Neural cell (in vitro differentiated cells): Measurements from ENCODE around the gene HDDC3. TPM values are rescaled to one million over a fixed set of nuclear protein-coding genes. Genes with fewer than 3 reads are reported as not detected.

ENCODE experiments used
- H2AFZ ChIP-seq: fragments of 200-600, 300-800 bp; sonication (generic), shearing (Covaris generic); 2 replicates; pipeline ENCODE4 v1.6.0; 2014; ENCODE audit warnings: low read depth, mild to moderate bottlenecking, antibody characterized with exemption, low read length, moderate library complexity
- H3F3A ChIP-seq: fragments of 200-600 bp; shearing (Covaris generic); 2 replicates; pipeline ENCODE4 v1.6.1; 2016; ENCODE audit warnings: mild to moderate bottlenecking, moderate library complexity, mixed read lengths, antibody characterized with exemption, low read length; ENCODE audit not compliant: insufficient read depth, poor library complexity, severe bottlenecking
- H3K27ac ChIP-seq: fragments of 200-600, 300-800 bp; sonication (generic), shearing (Covaris generic); 2 replicates; pipeline ENCODE4 v1.5.1; 2014; ENCODE audit warnings: mild to moderate bottlenecking, low read length, moderate library complexity
- H3K27me3 ChIP-seq: fragments of 300-800, 200-600 bp; sonication (generic), shearing (Covaris generic); 2 replicates; pipeline ENCODE4 v1.6.0; 2014; ENCODE audit warnings: mild to moderate bottlenecking, low read depth, low read length, moderate library complexity; ENCODE audit not compliant: insufficient read depth
- H3K36me3 ChIP-seq: fragments of 300-800, 200-600 bp; sonication (generic), shearing (Covaris generic); 2 replicates; pipeline ENCODE4 v1.5.1; 2014; ENCODE audit warnings: mild to moderate bottlenecking, antibody characterized with exemption, low read length, moderate library complexity; ENCODE audit not compliant: insufficient read depth
- H3K4me2 ChIP-seq: fragments of 300-800, 200-600 bp; sonication (generic), shearing (Covaris generic); 2 replicates; pipeline ENCODE4 v1.6.0; 2014; ENCODE audit warnings: mild to moderate bottlenecking, low read length
- H3K4me3 ChIP-seq: fragments of 300-800, 200-600 bp; sonication (generic), shearing (Covaris generic); 2 replicates; pipeline ENCODE4 v1.5.1; 2014; ENCODE audit warnings: mild to moderate bottlenecking, low read length, moderate library complexity
- H3K79me2 ChIP-seq: fragments of 200-600 bp; shearing (Covaris generic); replicated peaks from 2 replicates; pipeline ENCODE4 v1.6.0; 2014; ENCODE audit warnings: mild to moderate bottlenecking, low read length, moderate library complexity; ENCODE audit not compliant: insufficient read depth
- H3K9ac ChIP-seq: fragments of 300-800, 200-600 bp; sonication (generic), shearing (Covaris generic); 2 replicates; pipeline ENCODE4 v1.6.1; 2016; ENCODE audit warnings: mild to moderate bottlenecking, low read length, mixed read lengths
- H3K9me2 ChIP-seq: fragments of 200-600 bp; shearing (Covaris generic); 2 replicates; pipeline ENCODE4 v1.6.1; 2016; ENCODE audit warnings: mild to moderate bottlenecking, low read length, mixed read lengths; ENCODE audit not compliant: insufficient read depth
- H3K9me3 ChIP-seq: fragments of 200-600, 300-800 bp; sonication (generic), shearing (Covaris generic); 2 replicates; pipeline ENCODE4 v1.6.1; 2016; ENCODE audit warnings: mild to moderate bottlenecking, mixed run types, low read length, moderate library complexity, mixed read lengths
- H4K20me1 ChIP-seq: fragments of 200-600 bp; shearing (Covaris generic); 2 replicates; pipeline ENCODE4 v1.6.1; 2016; ENCODE audit warnings: mild to moderate bottlenecking, mixed run types; ENCODE audit not compliant: insufficient read depth
- CTCF ChIP-seq: fragments of 450-650 bp; IDR thresholded peaks from 2 replicates; pipeline ENCODE4 v1.5.1; 2014; ENCODE audit warnings: antibody characterized with exemption, mild to moderate bottlenecking, moderate library complexity; ENCODE audit not compliant: poor library complexity, severe bottlenecking
- EP300 ChIP-seq: fragments of 450-650 bp; conservative IDR thresholded peaks from 2 replicates; pipeline ENCODE4 v1.6.1; 2014; ENCODE audit warnings: antibody characterized with exemption, mild to moderate bottlenecking, moderate library complexity; ENCODE audit not compliant: poor library complexity, severe bottlenecking
- EZH2 ChIP-seq: fragments of 200-600, 300-800 bp; shearing (Covaris generic), sonication (generic); IDR thresholded peaks from 2 replicates; pipeline ENCODE4 v1.6.1; 2014; ENCODE audit warnings: antibody characterized with exemption, low read length, borderline replicate concordance, mild to moderate bottlenecking; ENCODE audit not compliant: insufficient read depth, poor library complexity, severe bottlenecking
- MXI1 ChIP-seq: fragments of 450-650 bp; conservative IDR thresholded peaks from 2 replicates; pipeline ENCODE4 v1.6.1; 2014; ENCODE audit warnings: antibody characterized with exemption, mild to moderate bottlenecking; ENCODE audit not compliant: poor library complexity, severe bottlenecking
- POLR2AphosphoS5 ChIP-seq: IDR thresholded peaks from 2 replicates; pipeline ENCODE4 v1.6.1; 2012
- RAD21 ChIP-seq: fragments of 450-650 bp; conservative IDR thresholded peaks from 2 replicates; pipeline ENCODE4 v1.6.1; 2014; ENCODE audit warnings: antibody characterized with exemption, mild to moderate bottlenecking, moderate library complexity
- SMC3 ChIP-seq: fragments of 450-650 bp; conservative IDR thresholded peaks from 2 replicates; pipeline ENCODE4 v1.6.1; 2014; ENCODE audit warnings: antibody characterized with exemption, mild to moderate bottlenecking, moderate library complexity; ENCODE audit not compliant: poor library complexity
- TAF1 ChIP-seq: IDR thresholded peaks from 2 replicates; pipeline ENCODE4 v1.6.1; 2012; ENCODE audit warnings: low read depth
- polyA minus RNA-seq: library from RNA; depleted of rRNA, polyadenylated mRNA; stranded (reverse); fragments of >200 nt; gene quantifications from 2 replicates; pipeline ENCODE4 v1.2.3, GENCODE V29; 2014
- polyA plus RNA-seq: library from polyadenylated mRNA; depleted of rRNA; stranded (reverse); fragments of >200 nt; gene quantifications from 2 replicates; pipeline ENCODE4 v1.2.3, GENCODE V29; 2014
- TF ChIP-seq, protein P1 (sequence below): IDR thresholded peaks from 2 replicates; pipeline ENCODE4 v1.6.1; 2012; ENCODE audit warnings: borderline replicate concordance

The HDDC3 gene, protein sequence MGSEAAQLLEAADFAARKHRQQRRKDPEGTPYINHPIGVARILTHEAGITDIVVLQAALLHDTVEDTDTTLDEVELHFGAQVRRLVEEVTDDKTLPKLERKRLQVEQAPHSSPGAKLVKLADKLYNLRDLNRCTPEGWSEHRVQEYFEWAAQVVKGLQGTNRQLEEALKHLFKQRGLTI
- polyA plus RNA-seq (20.1 and 34.6 TPM in 2 replicates), polyA minus RNA-seq (21.3 and 23.4 TPM in 2 replicates)

DNA sequence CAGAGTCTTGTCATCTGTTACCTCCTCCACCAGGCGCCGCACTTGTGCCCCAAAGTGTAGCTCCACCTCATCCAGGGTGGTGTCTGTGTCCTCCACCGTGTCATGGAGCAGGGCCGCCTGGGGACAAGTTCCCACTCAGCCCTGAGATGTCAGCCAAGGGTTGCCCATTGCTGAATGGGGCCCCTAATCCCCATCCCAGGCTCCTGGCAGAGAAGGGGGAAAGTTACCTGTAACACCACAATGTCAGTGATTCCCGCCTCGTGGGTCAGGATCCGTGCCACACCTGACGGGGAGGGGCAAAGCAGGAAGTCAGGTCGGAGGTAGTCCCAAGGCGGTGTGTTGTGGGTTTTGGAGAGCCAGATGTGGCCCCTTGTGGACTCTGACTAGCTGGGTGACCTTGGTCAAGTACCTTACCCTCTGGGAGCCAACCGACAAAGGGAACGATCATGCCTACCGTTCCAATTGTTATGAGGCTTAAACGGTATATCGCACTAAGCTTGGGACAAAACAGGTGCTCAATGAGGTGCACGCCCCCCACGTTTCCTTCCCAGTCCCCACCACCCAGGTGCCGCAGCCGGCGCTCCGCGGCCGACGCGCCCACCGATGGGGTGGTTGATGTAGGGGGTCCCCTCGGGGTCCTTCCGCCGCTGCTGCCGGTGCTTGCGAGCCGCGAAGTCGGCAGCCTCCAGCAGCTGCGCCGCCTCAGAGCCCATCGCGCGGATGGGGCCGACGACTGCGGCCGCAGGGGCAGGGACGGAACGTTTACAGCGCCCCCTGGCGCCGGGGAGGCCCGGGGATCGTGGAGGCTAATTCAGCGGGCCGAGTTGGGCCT lies at the start of gene HDDC3:
Gene HDDC3, minus strand, starts transcription at position 722 of the 832 bp plus-strand sequence. Its CDS starts 9 bp downstream, at position 713.
- no peaks in the 10 kb centered on the region for H3K36me3 ChIP-seq
- H3K4me3 ChIP-seq: peak within 1 kb of the TSS; percentile 94
- H3K4me2 ChIP-seq: peak within 1 kb of the TSS; percentile 52
- H3K79me2 ChIP-seq: peaks cover 16% of the 10 kb centered on the region
- peak within 1 kb of the TSS; percentile 74 for H3K9ac ChIP-seq
- H4K20me1 ChIP-seq: no peaks in the 10 kb centered on the region
- no peaks in the 10 kb centered on the region for H3F3A ChIP-seq
- peak within 1 kb of the TSS; percentile 66 for H2AFZ ChIP-seq
- no peaks in the 10 kb centered on the region for H3K9me2 ChIP-seq
- H3K27ac ChIP-seq: peak within 1 kb of the TSS; percentile 46
- no peaks in the 10 kb centered on the region for H3K27me3 ChIP-seq
- no peaks in the 10 kb centered on the region for H3K9me3 ChIP-seq
- TF ChIP-seq CTCF: peak; percentile 96
- peak; percentile 63 for TF ChIP-seq POLR2AphosphoS5
- TF ChIP-seq MXI1: peak; percentile 83
- peak; percentile 63 for TF ChIP-seq SMC3
- TF ChIP-seq, protein P1, sequence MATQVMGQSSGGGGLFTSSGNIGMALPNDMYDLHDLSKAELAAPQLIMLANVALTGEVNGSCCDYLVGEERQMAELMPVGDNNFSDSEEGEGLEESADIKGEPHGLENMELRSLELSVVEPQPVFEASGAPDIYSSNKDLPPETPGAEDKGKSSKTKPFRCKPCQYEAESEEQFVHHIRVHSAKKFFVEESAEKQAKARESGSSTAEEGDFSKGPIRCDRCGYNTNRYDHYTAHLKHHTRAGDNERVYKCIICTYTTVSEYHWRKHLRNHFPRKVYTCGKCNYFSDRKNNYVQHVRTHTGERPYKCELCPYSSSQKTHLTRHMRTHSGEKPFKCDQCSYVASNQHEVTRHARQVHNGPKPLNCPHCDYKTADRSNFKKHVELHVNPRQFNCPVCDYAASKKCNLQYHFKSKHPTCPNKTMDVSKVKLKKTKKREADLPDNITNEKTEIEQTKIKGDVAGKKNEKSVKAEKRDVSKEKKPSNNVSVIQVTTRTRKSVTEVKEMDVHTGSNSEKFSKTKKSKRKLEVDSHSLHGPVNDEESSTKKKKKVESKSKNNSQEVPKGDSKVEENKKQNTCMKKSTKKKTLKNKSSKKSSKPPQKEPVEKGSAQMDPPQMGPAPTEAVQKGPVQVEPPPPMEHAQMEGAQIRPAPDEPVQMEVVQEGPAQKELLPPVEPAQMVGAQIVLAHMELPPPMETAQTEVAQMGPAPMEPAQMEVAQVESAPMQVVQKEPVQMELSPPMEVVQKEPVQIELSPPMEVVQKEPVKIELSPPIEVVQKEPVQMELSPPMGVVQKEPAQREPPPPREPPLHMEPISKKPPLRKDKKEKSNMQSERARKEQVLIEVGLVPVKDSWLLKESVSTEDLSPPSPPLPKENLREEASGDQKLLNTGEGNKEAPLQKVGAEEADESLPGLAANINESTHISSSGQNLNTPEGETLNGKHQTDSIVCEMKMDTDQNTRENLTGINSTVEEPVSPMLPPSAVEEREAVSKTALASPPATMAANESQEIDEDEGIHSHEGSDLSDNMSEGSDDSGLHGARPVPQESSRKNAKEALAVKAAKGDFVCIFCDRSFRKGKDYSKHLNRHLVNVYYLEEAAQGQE: no peak
- TF ChIP-seq EP300: peak; percentile 13
- TF ChIP-seq RAD21: peak; percentile 31
- peak; percentile 32 for TF ChIP-seq TAF1
- TF ChIP-seq EZH2: no peak

- Histone ChIP-seq H3K79me2 (peaks cover 20% of the 10 kb centered on the region), H3K9ac (no peak overlapping the region), H3K27ac (no peak overlapping the region), H2AFZ (no peak overlapping the region), H3K4me2 (no peak overlapping the region), H3K36me3 (no peaks in the 10 kb centered on the region), H3F3A (no peaks in the 10 kb centered on the region), H3K27me3 (no peaks in the 10 kb centered on the region), H3K4me3 (no peak overlapping the region), H4K20me1 (no peaks in the 10 kb centered on the region), H3K9me3 (no peaks in the 10 kb centered on the region), H3K9me2 (no peaks in the 10 kb centered on the region)
- TF ChIP-seq POLR2AphosphoS5: no peak
- TF ChIP-seq SMC3: no peak
- no peak for TF ChIP-seq EP300
- TF ChIP-seq RAD21: no peak
- no peak for TF ChIP-seq MXI1
- TF ChIP-seq EZH2: no peak
- TF ChIP-seq, protein P1: no peak
- TF ChIP-seq TAF1: no peak
- no peak for TF ChIP-seq CTCF
These were observed 49.8 kb upstream of the HDDC3 start for GRCh38 chr15:90982135-90982534.
